ENCODE results near the gene NUPR2. TPM values are rescaled to one million over a fixed set of nuclear protein-coding genes. Genes with fewer than 3 reads are reported as not detected.

NUPR2 gene
- total and polyA plus RNA-seq, 2 experiments from 2014 or later, result not detected

DNA sequence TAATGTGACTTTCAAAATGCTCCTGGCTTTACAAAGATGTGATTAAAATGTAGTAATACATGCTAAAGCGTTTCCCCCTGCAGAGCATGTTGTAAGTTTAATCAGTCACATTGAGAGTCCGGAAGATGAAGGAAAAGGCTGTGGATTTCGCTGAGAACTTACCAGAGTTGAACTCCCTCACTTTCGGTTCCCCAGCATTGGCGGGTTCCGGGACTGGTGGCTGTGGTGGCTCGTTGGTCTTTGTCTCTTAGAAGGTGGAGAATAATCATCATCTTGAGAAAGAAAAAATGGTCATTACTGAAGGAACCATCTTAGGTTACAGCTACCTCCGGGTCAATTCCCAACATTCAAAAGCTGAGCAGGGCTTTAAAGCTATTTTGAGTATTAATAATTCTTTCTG is 9.6 kb upstream of the NUPR2 start (continued):
- TF ChIP-seq, protein P1, sequence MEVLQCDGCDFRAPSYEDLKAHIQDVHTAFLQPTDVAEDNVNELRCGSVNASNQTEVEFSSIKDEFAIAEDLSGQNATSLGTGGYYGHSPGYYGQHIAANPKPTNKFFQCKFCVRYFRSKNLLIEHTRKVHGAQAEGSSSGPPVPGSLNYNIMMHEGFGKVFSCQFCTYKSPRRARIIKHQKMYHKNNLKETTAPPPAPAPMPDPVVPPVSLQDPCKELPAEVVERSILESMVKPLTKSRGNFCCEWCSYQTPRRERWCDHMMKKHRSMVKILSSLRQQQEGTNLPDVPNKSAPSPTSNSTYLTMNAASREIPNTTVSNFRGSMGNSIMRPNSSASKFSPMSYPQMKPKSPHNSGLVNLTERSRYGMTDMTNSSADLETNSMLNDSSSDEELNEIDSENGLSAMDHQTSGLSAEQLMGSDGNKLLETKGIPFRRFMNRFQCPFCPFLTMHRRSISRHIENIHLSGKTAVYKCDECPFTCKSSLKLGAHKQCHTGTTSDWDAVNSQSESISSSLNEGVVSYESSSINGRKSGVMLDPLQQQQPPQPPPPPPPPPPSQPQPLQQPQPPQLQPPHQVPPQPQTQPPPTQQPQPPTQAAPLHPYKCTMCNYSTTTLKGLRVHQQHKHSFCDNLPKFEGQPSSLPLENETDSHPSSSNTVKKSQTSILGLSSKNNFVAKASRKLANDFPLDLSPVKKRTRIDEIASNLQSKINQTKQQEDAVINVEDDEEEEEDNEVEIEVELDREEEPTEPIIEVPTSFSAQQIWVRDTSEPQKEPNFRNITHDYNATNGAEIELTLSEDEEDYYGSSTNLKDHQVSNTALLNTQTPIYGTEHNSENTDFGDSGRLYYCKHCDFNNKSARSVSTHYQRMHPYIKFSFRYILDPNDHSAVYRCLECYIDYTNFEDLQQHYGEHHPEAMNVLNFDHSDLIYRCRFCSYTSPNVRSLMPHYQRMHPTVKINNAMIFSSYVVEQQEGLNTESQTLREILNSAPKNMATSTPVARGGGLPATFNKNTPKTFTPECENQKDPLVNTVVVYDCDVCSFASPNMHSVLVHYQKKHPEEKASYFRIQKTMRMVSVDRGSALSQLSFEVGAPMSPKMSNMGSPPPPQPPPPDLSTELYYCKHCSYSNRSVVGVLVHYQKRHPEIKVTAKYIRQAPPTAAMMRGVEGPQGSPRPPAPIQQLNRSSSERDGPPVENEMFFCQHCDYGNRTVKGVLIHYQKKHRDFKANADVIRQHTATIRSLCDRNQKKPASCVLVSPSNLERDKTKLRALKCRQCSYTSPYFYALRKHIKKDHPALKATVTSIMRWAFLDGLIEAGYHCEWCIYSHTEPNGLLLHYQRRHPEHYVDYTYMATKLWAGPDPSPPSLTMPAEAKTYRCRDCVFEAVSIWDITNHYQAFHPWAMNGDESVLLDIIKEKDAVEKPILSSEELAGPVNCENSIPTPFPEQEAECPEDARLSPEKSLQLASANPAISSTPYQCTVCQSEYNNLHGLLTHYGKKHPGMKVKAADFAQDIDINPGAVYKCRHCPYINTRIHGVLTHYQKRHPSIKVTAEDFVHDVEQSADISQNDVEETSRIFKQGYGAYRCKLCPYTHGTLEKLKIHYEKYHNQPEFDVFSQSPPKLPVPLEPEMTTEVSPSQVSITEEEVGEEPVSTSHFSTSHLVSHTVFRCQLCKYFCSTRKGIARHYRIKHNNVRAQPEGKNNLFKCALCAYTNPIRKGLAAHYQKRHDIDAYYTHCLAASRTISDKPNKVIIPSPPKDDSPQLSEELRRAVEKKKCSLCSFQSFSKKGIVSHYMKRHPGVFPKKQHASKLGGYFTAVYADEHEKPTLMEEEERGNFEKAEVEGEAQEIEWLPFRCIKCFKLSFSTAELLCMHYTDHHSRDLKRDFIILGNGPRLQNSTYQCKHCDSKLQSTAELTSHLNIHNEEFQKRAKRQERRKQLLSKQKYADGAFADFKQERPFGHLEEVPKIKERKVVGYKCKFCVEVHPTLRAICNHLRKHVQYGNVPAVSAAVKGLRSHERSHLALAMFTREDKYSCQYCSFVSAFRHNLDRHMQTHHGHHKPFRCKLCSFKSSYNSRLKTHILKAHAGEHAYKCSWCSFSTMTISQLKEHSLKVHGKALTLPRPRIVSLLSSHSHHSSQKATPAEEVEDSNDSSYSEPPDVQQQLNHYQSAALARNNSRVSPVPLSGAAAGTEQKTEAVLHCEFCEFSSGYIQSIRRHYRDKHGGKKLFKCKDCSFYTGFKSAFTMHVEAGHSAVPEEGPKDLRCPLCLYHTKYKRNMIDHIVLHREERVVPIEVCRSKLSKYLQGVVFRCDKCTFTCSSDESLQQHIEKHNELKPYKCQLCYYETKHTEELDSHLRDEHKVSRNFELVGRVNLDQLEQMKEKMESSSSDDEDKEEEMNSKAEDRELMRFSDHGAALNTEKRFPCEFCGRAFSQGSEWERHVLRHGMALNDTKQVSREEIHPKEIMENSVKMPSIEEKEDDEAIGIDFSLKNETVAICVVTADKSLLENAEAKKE (CRISPR knock-in tag; IDR thresholded peaks at IDR 0.05), result no peak
- TF ChIP-seq CREB1 (CRISPR knock-in tag; IDR thresholded peaks at IDR 0.05; ENCODE audit: low read depth) (no peak), ZNF331 (CRISPR knock-in tag; IDR thresholded peaks at IDR 0.05; ENCODE audit: low read depth) (no peak), NANOG (IDR thresholded peaks at IDR 0.05; ENCODE audit: borderline replicate concordance) (no peak)
- TF ChIP-seq, protein P2, sequence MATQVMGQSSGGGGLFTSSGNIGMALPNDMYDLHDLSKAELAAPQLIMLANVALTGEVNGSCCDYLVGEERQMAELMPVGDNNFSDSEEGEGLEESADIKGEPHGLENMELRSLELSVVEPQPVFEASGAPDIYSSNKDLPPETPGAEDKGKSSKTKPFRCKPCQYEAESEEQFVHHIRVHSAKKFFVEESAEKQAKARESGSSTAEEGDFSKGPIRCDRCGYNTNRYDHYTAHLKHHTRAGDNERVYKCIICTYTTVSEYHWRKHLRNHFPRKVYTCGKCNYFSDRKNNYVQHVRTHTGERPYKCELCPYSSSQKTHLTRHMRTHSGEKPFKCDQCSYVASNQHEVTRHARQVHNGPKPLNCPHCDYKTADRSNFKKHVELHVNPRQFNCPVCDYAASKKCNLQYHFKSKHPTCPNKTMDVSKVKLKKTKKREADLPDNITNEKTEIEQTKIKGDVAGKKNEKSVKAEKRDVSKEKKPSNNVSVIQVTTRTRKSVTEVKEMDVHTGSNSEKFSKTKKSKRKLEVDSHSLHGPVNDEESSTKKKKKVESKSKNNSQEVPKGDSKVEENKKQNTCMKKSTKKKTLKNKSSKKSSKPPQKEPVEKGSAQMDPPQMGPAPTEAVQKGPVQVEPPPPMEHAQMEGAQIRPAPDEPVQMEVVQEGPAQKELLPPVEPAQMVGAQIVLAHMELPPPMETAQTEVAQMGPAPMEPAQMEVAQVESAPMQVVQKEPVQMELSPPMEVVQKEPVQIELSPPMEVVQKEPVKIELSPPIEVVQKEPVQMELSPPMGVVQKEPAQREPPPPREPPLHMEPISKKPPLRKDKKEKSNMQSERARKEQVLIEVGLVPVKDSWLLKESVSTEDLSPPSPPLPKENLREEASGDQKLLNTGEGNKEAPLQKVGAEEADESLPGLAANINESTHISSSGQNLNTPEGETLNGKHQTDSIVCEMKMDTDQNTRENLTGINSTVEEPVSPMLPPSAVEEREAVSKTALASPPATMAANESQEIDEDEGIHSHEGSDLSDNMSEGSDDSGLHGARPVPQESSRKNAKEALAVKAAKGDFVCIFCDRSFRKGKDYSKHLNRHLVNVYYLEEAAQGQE (IDR thresholded peaks at IDR 0.05; ENCODE audit: unreplicated experiment), result no peak

DNA sequence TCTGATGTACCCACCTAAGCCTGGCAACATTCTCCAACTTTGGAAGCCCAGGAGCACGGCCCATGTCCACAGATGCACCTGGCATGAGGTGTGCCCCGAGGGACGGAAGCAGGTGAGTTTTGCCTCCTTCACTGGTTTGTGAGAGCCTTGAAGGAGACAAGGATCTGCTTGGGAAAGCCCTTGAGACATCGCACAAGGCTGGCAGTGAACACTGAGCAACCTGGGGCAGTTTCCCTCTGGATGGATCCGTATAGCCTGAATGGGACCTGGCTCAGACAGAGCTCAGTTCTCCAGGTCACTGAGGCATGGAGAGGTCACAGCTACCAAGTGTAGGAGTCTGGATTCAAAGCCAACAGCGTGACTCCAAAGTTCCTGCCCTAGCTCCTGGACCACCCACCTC is 8.8 kb upstream of the NUPR2 start:
- H3K27me3 Mint-ChIP-seq (ENCODE audit: insufficient read depth, low read depth, poor library complexity), result peaks cover 7% of the 10 kb centered on the region
- no peaks in the 10 kb centered on the region for H3K4me1 ChIP-seq (ENCODE audit: insufficient read depth)
- no peaks in the 10 kb centered on the region for H3K9me2 ChIP-seq (ENCODE audit: insufficient read depth)
- no peak overlapping the region for H3K27ac Mint-ChIP-seq
- peaks cover 96% of the 10 kb centered on the region for H3K9me3 Mint-ChIP-seq
- H2AFZ ChIP-seq, result no peak overlapping the region
- H3K36me3 Mint-ChIP-seq (ENCODE audit: low read depth), result peaks cover 23% of the 10 kb centered on the region
- no peaks in the 10 kb centered on the region for H3K36me3 ChIP-seq (ENCODE audit: insufficient read depth)
- no peaks in the 10 kb centered on the region for H3K79me2 ChIP-seq (replicated peaks; ENCODE audit: insufficient read depth)
- H3K4me3 Mint-ChIP-seq, result no peak overlapping the region
- H4K20me1 ChIP-seq (replicated peaks; ENCODE audit: insufficient read depth), result no peaks in the 10 kb centered on the region
- H3K4me2 ChIP-seq, result no peak overlapping the region
- H3K27ac ChIP-seq (ENCODE audit: low read depth), result no peak overlapping the region
- H3K4me3 ChIP-seq, result no peak overlapping the region
- no peaks in the 10 kb centered on the region for H3F3A ChIP-seq (replicated peaks; ENCODE audit: low read depth)
- ATAC-seq (no peak), DNase-seq (ENCODE audit: low spot score) (no peak)
- H3K27me3 ChIP-seq (ENCODE audit: insufficient read depth), result no peaks in the 10 kb centered on the region
- H3K4me1 Mint-ChIP-seq, result no peaks in the 10 kb centered on the region
- TF ChIP-seq, protein P3, sequence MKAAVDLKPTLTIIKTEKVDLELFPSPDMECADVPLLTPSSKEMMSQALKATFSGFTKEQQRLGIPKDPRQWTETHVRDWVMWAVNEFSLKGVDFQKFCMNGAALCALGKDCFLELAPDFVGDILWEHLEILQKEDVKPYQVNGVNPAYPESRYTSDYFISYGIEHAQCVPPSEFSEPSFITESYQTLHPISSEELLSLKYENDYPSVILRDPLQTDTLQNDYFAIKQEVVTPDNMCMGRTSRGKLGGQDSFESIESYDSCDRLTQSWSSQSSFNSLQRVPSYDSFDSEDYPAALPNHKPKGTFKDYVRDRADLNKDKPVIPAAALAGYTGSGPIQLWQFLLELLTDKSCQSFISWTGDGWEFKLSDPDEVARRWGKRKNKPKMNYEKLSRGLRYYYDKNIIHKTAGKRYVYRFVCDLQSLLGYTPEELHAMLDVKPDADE (IDR thresholded peaks at IDR 0.05), result no peak
- TF ChIP-seq, protein P2 (IDR thresholded peaks at IDR 0.05; ENCODE audit: unreplicated experiment), result no peak
- TF ChIP-seq EZH2 (IDR thresholded peaks at IDR 0.05; ENCODE audit: low read depth, unreplicated experiment) (no peak), EZH2phosphoT487 (IDR thresholded peaks at IDR 0.05; ENCODE audit: unreplicated experiment) (no peak), POLR2AphosphoS5 (IDR thresholded peaks at IDR 0.05; ENCODE audit: low read depth) (no peak), ZNF331 (CRISPR knock-in tag; IDR thresholded peaks at IDR 0.05; ENCODE audit: low read depth) (no peak), CREB1 (CRISPR knock-in tag; IDR thresholded peaks at IDR 0.05; ENCODE audit: low read depth) (no peak), JUNB (IDR thresholded peaks at IDR 0.05; ENCODE audit: unreplicated experiment) (no peak)

Measured in GM23338 (cell line).